SK-N-SH (cell line): ENCODE measurements around the gene ASB18. TPM values are rescaled to one million over a fixed set of nuclear protein-coding genes. Genes with fewer than 3 reads are reported as not detected.

Source experiments
- CTCF ChIA-PET: fragments of 300-600, 350-600 bp; formaldehyde crosslinking; extraction: SDS; loops from one replicate; lab custom pipeline; 2021; lab: Yijun Ruan, JAX
- POLR2A ChIA-PET: fragments of 350-600 bp; sonication (Branson Sonifier 250); formaldehyde crosslinking; extraction: SDS; loops from one replicate; lab custom pipeline; 2020; ENCODE audit warnings: antibody characterized with exemption, inconsistent platforms; lab: Yijun Ruan, JAX
- DNase-seq: peaks from one replicate; pipeline ENCODE4 v3.0.0; 2012
- H2AFZ ChIP-seq: fragments of 200-600 bp; sonication (generic); 2 replicates; pipeline ENCODE4 v1.8.1; 2016; ENCODE audit warnings: antibody characterized with exemption, mild to moderate bottlenecking, low read depth
- H3F3A ChIP-seq: fragments of 200-600 bp; sonication (generic); replicated peaks from 2 replicates; pipeline ENCODE3; 2016; ENCODE audit warnings: antibody characterized with exemption, mild to moderate bottlenecking; ENCODE audit not compliant: insufficient read depth
- H3K27ac ChIP-seq, 2 experiments: fragments of 200-500 bp in 1 of 2; fragments of 200-600 bp in 1 of 2; sonication (Bioruptor generic) in 1 of 2; sonication (generic), shearing (Covaris generic) in 1 of 2; 2 replicates each; pipeline versions ENCODE4 v1.5.1 to v1.6.1; 2014 to 2016; ENCODE audit warnings: low read depth in 2 of 2, inconsistent platforms in 1 of 2, low read length in 1 of 2, mild to moderate bottlenecking in 1 of 2, mixed read lengths in 1 of 2
- H3K27me3 ChIP-seq: fragments of 200-600 bp; sonication (generic), shearing (Covaris generic); 2 replicates; pipeline ENCODE4 v1.6.1; 2016; ENCODE audit warnings: mixed run types; ENCODE audit not compliant: insufficient read depth
- H3K36me3 ChIP-seq, 2 experiments: fragments of 200-500 bp in 1 of 2; fragments of 200-600 bp in 1 of 2; sonication (Bioruptor generic) in 1 of 2; sonication (generic) in 1 of 2; replicated peaks in 1 of 2; 2 replicates each; pipeline versions ENCODE3 to v1.5.1; 2014 to 2016; ENCODE audit warnings: low read length in 1 of 2, mild to moderate bottlenecking in 1 of 2; ENCODE audit not compliant: insufficient read depth in 2 of 2, control insufficient read depth in 1 of 2
- H3K4me1 ChIP-seq, 2 experiments: fragments of 200-500 bp in 1 of 2; fragments of 200-600 bp in 1 of 2; sonication (Bioruptor generic) in 1 of 2; sonication (generic), shearing (Covaris generic) in 1 of 2; 2 replicates each; pipeline versions ENCODE4 v1.5.1 to v1.6.1; 2014 to 2016; ENCODE audit warnings: low read depth in 1 of 2, low read length in 1 of 2, mixed run types in 1 of 2; ENCODE audit not compliant: insufficient read depth in 2 of 2, control insufficient read depth in 1 of 2
- H3K4me2 ChIP-seq: fragments of 200-600 bp; sonication (generic), shearing (Covaris generic); 2 replicates; pipeline ENCODE4 v1.6.1; 2017; ENCODE audit warnings: mixed run types
- H3K4me3 ChIP-seq, 2 experiments: fragments of 200-500 bp in 1 of 2; fragments of 200-600 bp in 1 of 2; sonication (Bioruptor generic) in 1 of 2; sonication (generic), shearing (Covaris generic) in 1 of 2; 2 replicates each; pipeline versions ENCODE4 v1.5.1 to v1.8.1; 2014 to 2016; ENCODE audit warnings: low read depth in 2 of 2, inconsistent platforms in 1 of 2, low read length in 1 of 2, mild to moderate bottlenecking in 1 of 2, mixed read lengths in 1 of 2, moderate library complexity in 1 of 2
- H3K79me2 ChIP-seq: fragments of 200-600 bp; sonication (generic); 2 replicates; pipeline ENCODE4 v1.8.1; 2017; ENCODE audit warnings: mild to moderate bottlenecking; ENCODE audit not compliant: insufficient read depth
- H3K9ac ChIP-seq: fragments of 200-600 bp; sonication (generic); 2 replicates; pipeline ENCODE4 v1.6.1; 2017; ENCODE audit warnings: mixed run types
- H3K9me2 ChIP-seq: fragments of 200-600 bp; sonication (generic); 2 replicates; pipeline ENCODE4 v1.6.1; 2017; ENCODE audit warnings: mixed run types
- H3K9me3 ChIP-seq: fragments of 200-600 bp; sonication (generic); 2 replicates; pipeline ENCODE4 v1.6.1; 2017; ENCODE audit warnings: mixed run types, mild to moderate bottlenecking, moderate library complexity
- H4K20me1 ChIP-seq: fragments of 200-600 bp; sonication (generic); 2 replicates; pipeline ENCODE4 v1.6.1; 2017; ENCODE audit warnings: mild to moderate bottlenecking, mixed run types; ENCODE audit not compliant: insufficient read depth
- CHD2 ChIP-seq: fragments of 150-350 bp; IDR thresholded peaks from 2 replicates; pipeline ENCODE4 v1.6.1; 2018; ENCODE audit warnings: low read length; ENCODE audit not compliant: partially characterized antibody
- ELF1 ChIP-seq: IDR thresholded peaks from 2 replicates; pipeline ENCODE4 v1.4.0; 2012
- EZH2phosphoT487 ChIP-seq: fragments of 200-600 bp; sonication (generic); IDR thresholded peaks from 2 replicates; pipeline ENCODE4 v1.6.1; 2017; ENCODE audit warnings: low read depth, mixed run types, mild to moderate bottlenecking, antibody characterized with exemption, moderate library complexity, borderline replicate concordance
- FOXJ3 ChIP-seq: sonication (generic); formaldehyde crosslinking; IDR thresholded peaks from 2 replicates; pipeline ENCODE4 v1.5.1; 2020; ENCODE audit warnings: mild to moderate bottlenecking, missing genetic modification reagents
- FOXM1 ChIP-seq: IDR thresholded peaks from 2 replicates; pipeline ENCODE4 v1.4.0; 2012; ENCODE audit warnings: low read depth, mild to moderate bottlenecking
- GABPA ChIP-seq: IDR thresholded peaks from 2 replicates; pipeline ENCODE4 v1.4.0; 2012; ENCODE audit warnings: low read depth, mild to moderate bottlenecking
- MXI1 ChIP-seq: IDR thresholded peaks from 2 replicates; pipeline ENCODE4 v1.6.1; 2012; ENCODE audit warnings: mild to moderate bottlenecking, low read depth, low read length, improper control_type of control experiment
- NRF1 ChIP-seq: IDR thresholded peaks from 2 replicates; pipeline ENCODE4 v1.6.1; 2012; ENCODE audit warnings: low read depth, mild to moderate bottlenecking, low read length
- POLR2AphosphoS5 ChIP-seq: IDR thresholded peaks from 2 replicates; pipeline ENCODE4 v1.6.1; 2012; ENCODE audit warnings: low read depth, low read length
- RAD21 ChIP-seq: IDR thresholded peaks from 2 replicates; pipeline ENCODE4 v1.6.1; 2012; ENCODE audit warnings: mild to moderate bottlenecking, low read length
- RCOR1 ChIP-seq: fragments of 150-350 bp; IDR thresholded peaks from 2 replicates; pipeline ENCODE4 v1.6.1; 2017; ENCODE audit warnings: antibody characterized with exemption, low read length
- RXRA ChIP-seq: IDR thresholded peaks from 2 replicates; pipeline ENCODE4 v1.4.0; 2012; ENCODE audit warnings: low read depth, mild to moderate bottlenecking, borderline replicate concordance
- TAF1 ChIP-seq: IDR thresholded peaks from 2 replicates; pipeline ENCODE4 v1.6.1; 2012; ENCODE audit warnings: low read depth, mild to moderate bottlenecking, low read length, moderate library complexity, borderline replicate concordance
- TEAD4 ChIP-seq: IDR thresholded peaks from 2 replicates; pipeline ENCODE4 v1.4.0; 2012; ENCODE audit warnings: mild to moderate bottlenecking, borderline replicate concordance; ENCODE audit not compliant: insufficient read depth
- YY1 ChIP-seq: IDR thresholded peaks from 2 replicates; pipeline ENCODE4 v1.4.0; 2012; ENCODE audit warnings: low read depth, mild to moderate bottlenecking
- WGBS: methylation state at CpG from one replicate; pipeline ENCODE4 v1.1.6; 2017; ENCODE audit warnings: low lambda C conversion rate; 5-methylcytosine and 5-hydroxymethylcytosine counted together
- polyA plus RNA-seq, 3 experiments: library from polyadenylated mRNA; depleted of rRNA; stranded (reverse); fragments of >200 nt; gene quantifications; 2 replicates each; pipeline ENCODE4 v1.2.3, GENCODE V29; 2012
- TF ChIP-seq, protein P1 (sequence below): fragments of 150-350 bp; IDR thresholded peaks from 2 replicates; pipeline ENCODE4 v1.6.1; 2017; ENCODE audit warnings: antibody characterized with exemption, low read length, low read depth, borderline replicate concordance
- TF ChIP-seq, protein P2 (sequence below): fragments of 150-350 bp; IDR thresholded peaks from 2 replicates; pipeline ENCODE4 v1.6.1; 2016; ENCODE audit warnings: mild to moderate bottlenecking, low read depth, low read length
- TF ChIP-seq, protein P3 (sequence below): fragments of 200-600 bp; sonication (generic); IDR thresholded peaks from 2 replicates; pipeline ENCODE4 v1.6.1; 2017; ENCODE audit warnings: antibody characterized with exemption, mild to moderate bottlenecking, moderate library complexity

Gene ASB18
- polyA plus RNA-seq, 1 of the 3 experiments (the other 2 are of a cell fraction), result not detected

DNA sequence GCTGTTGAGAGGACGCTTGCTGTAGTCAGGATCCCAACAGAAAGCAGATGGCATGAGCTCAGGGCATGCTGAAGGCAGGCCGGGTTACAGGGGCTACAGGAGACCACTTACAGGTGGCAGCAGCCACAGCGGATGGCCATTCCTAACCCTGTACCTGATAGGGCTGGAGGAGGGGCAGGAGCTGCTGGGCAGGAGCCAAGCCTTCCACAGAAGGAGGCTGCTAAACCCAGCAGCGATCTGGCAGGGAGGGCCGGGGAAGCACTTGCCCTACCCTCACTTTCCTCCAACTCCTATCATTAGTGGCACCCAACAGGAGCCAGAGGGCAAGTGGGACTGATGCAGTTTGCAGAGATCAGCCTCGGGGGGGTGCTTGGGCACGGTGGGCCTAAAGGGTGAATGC lies 2.0 kb downstream of the ASB18 start:
- DNase-seq, result no peak
- Histone ChIP-seq H3K9ac (no peak overlapping the region), H3K27me3 (no peaks in the 10 kb centered on the region; the same call in 1 of the 2 replicates), H3K9me3 (no peaks in the 10 kb centered on the region), H3K27ac (no peak overlapping the region), H3K79me2 (no peaks in the 10 kb centered on the region), H2AFZ (no peak overlapping the region), H3K4me3 (no peak overlapping the region), H3K4me1 (no peaks in the 10 kb centered on the region), H3F3A (no peaks in the 10 kb centered on the region), H3K4me2 (no peak overlapping the region), H3K36me3 (no peaks in the 10 kb centered on the region), H3K9me2 (no peaks in the 10 kb centered on the region), H4K20me1 (no peaks in the 10 kb centered on the region)
- POLR2A ChIA-PET, result no interaction called here
- TF ChIP-seq, protein P1, sequence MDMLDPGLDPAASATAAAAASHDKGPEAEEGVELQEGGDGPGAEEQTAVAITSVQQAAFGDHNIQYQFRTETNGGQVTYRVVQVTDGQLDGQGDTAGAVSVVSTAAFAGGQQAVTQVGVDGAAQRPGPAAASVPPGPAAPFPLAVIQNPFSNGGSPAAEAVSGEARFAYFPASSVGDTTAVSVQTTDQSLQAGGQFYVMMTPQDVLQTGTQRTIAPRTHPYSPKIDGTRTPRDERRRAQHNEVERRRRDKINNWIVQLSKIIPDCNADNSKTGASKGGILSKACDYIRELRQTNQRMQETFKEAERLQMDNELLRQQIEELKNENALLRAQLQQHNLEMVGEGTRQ, result no peak
- TF ChIP-seq EZH2phosphoT487, result no peak
- TF ChIP-seq RXRA, result no peak
- TF ChIP-seq YY1, result no peak
- no peak for TF ChIP-seq CHD2
- TF ChIP-seq ELF1, result no peak
- no peak for TF ChIP-seq RCOR1
- TF ChIP-seq TEAD4, result no peak
- no peak for TF ChIP-seq TAF1
- no peak for TF ChIP-seq FOXJ3 (CRISPR knock-in tag)
- CTCF ChIA-PET, result interaction anchor here (1.8 kb wide), 1 partner anchor 99 kb away, joined by 3 read pairs; no protein-coding TSS in a partner anchor
- WGBS, result 11% methylated on average over 6 of the region's 7 CpGs

DNA sequence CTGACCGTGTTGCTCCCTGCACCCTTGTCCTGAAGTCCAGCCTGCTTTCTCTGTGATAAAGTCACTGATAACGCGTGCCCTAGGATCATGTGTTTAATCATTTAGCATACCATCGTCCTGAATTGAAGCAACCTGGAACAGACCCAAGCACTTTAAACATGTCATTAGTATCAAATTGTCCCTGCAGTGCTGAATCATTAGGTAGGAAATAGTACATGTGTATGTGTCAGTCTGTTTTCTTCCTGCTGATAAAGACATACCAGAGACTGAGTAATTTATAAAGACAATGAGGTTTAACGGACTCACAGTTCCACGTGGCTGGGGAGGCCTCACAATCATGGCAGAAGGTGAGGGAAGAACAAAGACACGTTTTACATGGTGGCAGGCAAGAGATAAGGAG lies 2.8 kb downstream of the ASB18 start:
- no peaks in the 10 kb centered on the region for H4K20me1 ChIP-seq
- H3F3A ChIP-seq, result no peaks in the 10 kb centered on the region
- POLR2A ChIA-PET, result no interaction called here
- no peaks in the 10 kb centered on the region for H3K4me1 ChIP-seq
- H3K27ac ChIP-seq, result no peak overlapping the region
- H3K36me3 ChIP-seq, result no peaks in the 10 kb centered on the region
- TF ChIP-seq FOXM1, result no peak
- no peak for TF ChIP-seq MXI1
- no peak for TF ChIP-seq RAD21
- TF ChIP-seq, protein P2, sequence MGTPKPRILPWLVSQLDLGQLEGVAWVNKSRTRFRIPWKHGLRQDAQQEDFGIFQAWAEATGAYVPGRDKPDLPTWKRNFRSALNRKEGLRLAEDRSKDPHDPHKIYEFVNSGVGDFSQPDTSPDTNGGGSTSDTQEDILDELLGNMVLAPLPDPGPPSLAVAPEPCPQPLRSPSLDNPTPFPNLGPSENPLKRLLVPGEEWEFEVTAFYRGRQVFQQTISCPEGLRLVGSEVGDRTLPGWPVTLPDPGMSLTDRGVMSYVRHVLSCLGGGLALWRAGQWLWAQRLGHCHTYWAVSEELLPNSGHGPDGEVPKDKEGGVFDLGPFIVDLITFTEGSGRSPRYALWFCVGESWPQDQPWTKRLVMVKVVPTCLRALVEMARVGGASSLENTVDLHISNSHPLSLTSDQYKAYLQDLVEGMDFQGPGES, result no peak
- TF ChIP-seq FOXJ3 (CRISPR knock-in tag), result no peak
- no peak for TF ChIP-seq GABPA
- TF ChIP-seq, protein P3, sequence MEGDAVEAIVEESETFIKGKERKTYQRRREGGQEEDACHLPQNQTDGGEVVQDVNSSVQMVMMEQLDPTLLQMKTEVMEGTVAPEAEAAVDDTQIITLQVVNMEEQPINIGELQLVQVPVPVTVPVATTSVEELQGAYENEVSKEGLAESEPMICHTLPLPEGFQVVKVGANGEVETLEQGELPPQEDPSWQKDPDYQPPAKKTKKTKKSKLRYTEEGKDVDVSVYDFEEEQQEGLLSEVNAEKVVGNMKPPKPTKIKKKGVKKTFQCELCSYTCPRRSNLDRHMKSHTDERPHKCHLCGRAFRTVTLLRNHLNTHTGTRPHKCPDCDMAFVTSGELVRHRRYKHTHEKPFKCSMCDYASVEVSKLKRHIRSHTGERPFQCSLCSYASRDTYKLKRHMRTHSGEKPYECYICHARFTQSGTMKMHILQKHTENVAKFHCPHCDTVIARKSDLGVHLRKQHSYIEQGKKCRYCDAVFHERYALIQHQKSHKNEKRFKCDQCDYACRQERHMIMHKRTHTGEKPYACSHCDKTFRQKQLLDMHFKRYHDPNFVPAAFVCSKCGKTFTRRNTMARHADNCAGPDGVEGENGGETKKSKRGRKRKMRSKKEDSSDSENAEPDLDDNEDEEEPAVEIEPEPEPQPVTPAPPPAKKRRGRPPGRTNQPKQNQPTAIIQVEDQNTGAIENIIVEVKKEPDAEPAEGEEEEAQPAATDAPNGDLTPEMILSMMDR, result no peak
- TF ChIP-seq ELF1, result no peak
- no peak for TF ChIP-seq TAF1
- no peak for TF ChIP-seq NRF1
- TF ChIP-seq POLR2AphosphoS5, result no peak
- CTCF ChIA-PET, result interaction anchor here (1.8 kb wide), 1 partner anchor 98 kb away, joined by 3 read pairs; no protein-coding TSS in a partner anchor
- H3K79me2 ChIP-seq, result no peaks in the 10 kb centered on the region
- no peaks in the 10 kb centered on the region; the same call in 1 of the 2 replicates for H3K27me3 ChIP-seq
- H3K9me2 ChIP-seq, result no peaks in the 10 kb centered on the region
- no peak for DNase-seq
- no peak overlapping the region for H3K4me2 ChIP-seq
- no peak overlapping the region for H2AFZ ChIP-seq
- H3K9me3 ChIP-seq, result no peaks in the 10 kb centered on the region
- no peak overlapping the region for H3K4me3 ChIP-seq
- WGBS, result 12% methylated on average over 7 of the region's 7 CpGs
- no peak overlapping the region for H3K9ac ChIP-seq
